Caco-2 (cell line): Measurements from ENCODE around the gene MTOR. TPM values are rescaled to one million over a fixed set of nuclear protein-coding genes. Genes with fewer than 3 reads are reported as not detected.

Experiments
- BruUV-seq: library from RNA; stranded (reverse); fragments of 400-500 nt; replicated peaks from 2 replicates; lab custom pipeline; 2021; lab: Mats Ljungman, UMichigan
- CTCF ChIA-PET: fragments of 300-600 bp; sonication (Branson Sonifier 250); formaldehyde crosslinking; loops from one replicate; lab custom pipeline; 2022; ENCODE audit warnings: antibody characterized with exemption; lab: Charles Lee
- POLR2A ChIA-PET: fragments of 300-600 bp; sonication (Branson Sonifier 250); formaldehyde crosslinking; loops from one replicate; lab custom pipeline; 2022; ENCODE audit warnings: antibody characterized with exemption; lab: Charles Lee
- DNase-seq, 2 experiments: peaks; one replicate each; pipeline versions ENCODE4 v3.0.0 to v3.0.0-alpha.2; 2020 to 2022
- H3K27me3 ChIP-seq: replicated peaks from 2 replicates; pipeline ENCODE4 v1.6.0; 2011; ENCODE audit warnings: low read length; ENCODE audit not compliant: control insufficient read depth, insufficient read depth
- H3K36me3 ChIP-seq: 2 replicates; pipeline ENCODE4 v1.5.1; 2011; ENCODE audit warnings: low read length; ENCODE audit not compliant: control insufficient read depth, insufficient read depth
- H3K4me1 ChIP-seq: fragments of 250-450 bp; sonication (Bioruptor Pico); 2 replicates; pipeline ENCODE4 v1.5.1; 2020; ENCODE audit warnings: mild to moderate bottlenecking
- H3K4me3 ChIP-seq: 2 replicates; pipeline ENCODE4 v1.5.1; 2011; ENCODE audit warnings: low read depth, mild to moderate bottlenecking, control low read depth, low read length
- H3K9me3 ChIP-seq: fragments of 250-450 bp; sonication (Bioruptor Pico); 2 replicates; pipeline ENCODE4 v1.5.1; 2020; ENCODE audit warnings: mild to moderate bottlenecking, moderate library complexity
- H3K27ac Mint-ChIP-seq: one replicate; pipeline ENCODE4 v1.8.0; 2022; ENCODE audit warnings: mixed read lengths; ENCODE audit not compliant: unreplicated experiment
- H3K27me3 Mint-ChIP-seq: one replicate; pipeline ENCODE4 v1.8.0; 2022; ENCODE audit warnings: mixed read lengths; ENCODE audit not compliant: insufficient read depth, unreplicated experiment
- H3K36me3 Mint-ChIP-seq: one replicate; pipeline ENCODE4 v1.8.0; 2022; ENCODE audit warnings: mild to moderate bottlenecking, mixed read lengths; ENCODE audit not compliant: insufficient read depth, unreplicated experiment
- H3K4me1 Mint-ChIP-seq: one replicate; pipeline ENCODE4 v1.8.0; 2022; ENCODE audit warnings: low read depth, mixed read lengths; ENCODE audit not compliant: unreplicated experiment
- H3K4me3 Mint-ChIP-seq: one replicate; pipeline ENCODE4 v1.8.0; 2022; ENCODE audit warnings: mild to moderate bottlenecking, moderate library complexity, mixed read lengths; ENCODE audit not compliant: unreplicated experiment
- H3K9me3 Mint-ChIP-seq: one replicate; pipeline ENCODE4 v1.8.0; 2022; ENCODE audit warnings: mixed read lengths; ENCODE audit not compliant: unreplicated experiment
- CTCF ChIP-seq, 2 experiments: fragments of 200-600 bp in 1 of 2; IDR thresholded peaks; 1 replicate in 1 of 2; 2 replicates in 1 of 2; pipeline versions ENCODE4 v1.5.1 to v1.8.0; 2011 to 2022; ENCODE audit warnings: antibody characterized with exemption in 1 of 2, control low read depth in 1 of 2, inconsistent platforms in 1 of 2, low read depth in 1 of 2, low read length in 1 of 2, mild to moderate bottlenecking in 1 of 2, moderate library complexity in 1 of 2; ENCODE audit not compliant: insufficient read depth in 1 of 2, severe bottlenecking in 1 of 2, unreplicated experiment in 1 of 2
- intact Hi-C: fragments of 100-400 bp; cut with micrococcal nuclease; formaldehyde crosslinking; loops from one replicate; pipeline ENCODE4 v1.10.0; 2022; ENCODE audit not compliant: unreplicated experiment
- total RNA-seq: library from RNA; stranded (reverse); gene quantifications from 2 replicates; pipeline ENCODE4 v1.2.3, GENCODE V29; 2022

The MTOR gene
- total RNA-seq, 1 experiment from 2014 or later = 45.7 TPM

- Mint-ChIP-seq H3K36me3 (peaks cover 20% of the 10 kb centered on the region), H3K4me3 (no peak overlapping the region)
Observed at GRCh38 chr1:11143401-11143800, 119.0 kb downstream of the MTOR start.

GRCh38 chr1:11142618-11143391 lies 119.5 kb downstream of the MTOR start:
- no peak overlapping the region for H3K27ac Mint-ChIP-seq
- no peaks in the 10 kb centered on the region for H3K4me1 Mint-ChIP-seq
- H3K27me3 Mint-ChIP-seq = no peaks in the 10 kb centered on the region

More at GRCh38 chr1:11143401-11143800, 119.0 kb downstream of the MTOR start:
- DNase-seq = no peak
- BruUV-seq = no TSS peak
- H3K27me3 Mint-ChIP-seq = no peaks in the 10 kb centered on the region
- H3K9me3 Mint-ChIP-seq = no peaks in the 10 kb centered on the region
- Histone ChIP-seq H3K4me3 (no peak overlapping the region), H3K4me1 (no peaks in the 10 kb centered on the region), H3K36me3 (no peaks in the 10 kb centered on the region; the same call in 1 of the 2 replicates), H3K9me3 (no peaks in the 10 kb centered on the region), H3K27me3 (no peaks in the 10 kb centered on the region)
- intact Hi-C loops = no loop called here
- H3K4me1 Mint-ChIP-seq = no peaks in the 10 kb centered on the region
- CTCF ChIA-PET = no interaction called here
- TF ChIP-seq CTCF (IDR thresholded peaks at IDR 0.05; ENCODE audit: insufficient read depth in 1 of 2, low read depth in 1 of 2, low read length in 1 of 2, severe bottlenecking in 1 of 2, unreplicated experiment in 1 of 2) = no peak
- POLR2A ChIA-PET = no interaction called here
- H3K27ac Mint-ChIP-seq = no peak overlapping the region

GRCh38 chr1:11138952-11139351 lies 123.4 kb downstream of the MTOR start:
- Mint-ChIP-seq H3K4me3 (no peak overlapping the region), H3K27me3 (no peaks in the 10 kb centered on the region), H3K9me3 (no peaks in the 10 kb centered on the region), H3K27ac (no peak overlapping the region), H3K4me1 (no peaks in the 10 kb centered on the region), H3K36me3 (peaks cover 18% of the 10 kb centered on the region)
- intact Hi-C loops = no loop called here
- Histone ChIP-seq H3K4me3 (no peak overlapping the region), H3K4me1 (no peaks in the 10 kb centered on the region), H3K9me3 (no peaks in the 10 kb centered on the region), H3K27me3 (no peaks in the 10 kb centered on the region), H3K36me3 (no peaks in the 10 kb centered on the region)
- TF ChIP-seq CTCF (IDR thresholded peaks at IDR 0.05; ENCODE audit: insufficient read depth in 1 of 2, low read depth in 1 of 2, low read length in 1 of 2, severe bottlenecking in 1 of 2, unreplicated experiment in 1 of 2) = no peak
- no peak for DNase-seq
- ChIA-PET POLR2A (no interaction called here), CTCF (no interaction called here)
- no TSS peak for BruUV-seq

More at GRCh38 chr1:11142618-11143391, 119.5 kb downstream of the MTOR start:
- intact Hi-C loops = no loop called here
- DNase-seq = no peak
- H3K4me3 ChIP-seq = no peak overlapping the region
- Mint-ChIP-seq H3K36me3 (peaks cover 18% of the 10 kb centered on the region), H3K4me3 (no peak overlapping the region), H3K9me3 (no peaks in the 10 kb centered on the region)
- BruUV-seq = no TSS peak
- TF ChIP-seq CTCF (IDR thresholded peaks at IDR 0.05; ENCODE audit: insufficient read depth in 1 of 2, low read depth in 1 of 2, low read length in 1 of 2, severe bottlenecking in 1 of 2, unreplicated experiment in 1 of 2) = no peak
- no peaks in the 10 kb centered on the region for H3K27me3 ChIP-seq
- no peaks in the 10 kb centered on the region for H3K4me1 ChIP-seq
- H3K36me3 ChIP-seq = no peaks in the 10 kb centered on the region; the same call in 1 of the 2 replicates
- no peaks in the 10 kb centered on the region for H3K9me3 ChIP-seq
- CTCF ChIA-PET = no interaction called here
- POLR2A ChIA-PET = no interaction called here
